ENCODE data around the gene SLC22A7. TPM values are rescaled to one million over a fixed set of nuclear protein-coding genes. Genes with fewer than 3 reads are reported as not detected.

Gene SLC22A7
- polyA plus RNA-seq, 1 donor from 2014 or later: 2.3 TPM

- H3K4me3 ChIP-seq (ENCODE audit: low read length): no peak overlapping the region
- no peaks in the 10 kb centered on the region for H3K79me2 ChIP-seq (replicated peaks; ENCODE audit: insufficient read depth, low read length)
- H3K27me3 ChIP-seq (ENCODE audit: insufficient read depth, low read depth, low read length): peaks cover 12% of the 10 kb centered on the region
- no peaks in the 10 kb centered on the region for H3F3A ChIP-seq (ENCODE audit: insufficient read depth, low read length, poor library complexity, severe bottlenecking)
- no peak overlapping the region for H3K9ac ChIP-seq (ENCODE audit: low read length)
- H2AFZ ChIP-seq (ENCODE audit: low read depth, low read length): no peak overlapping the region
- no peaks in the 10 kb centered on the region for H4K20me1 ChIP-seq (ENCODE audit: insufficient read depth)
- H3K9me3 ChIP-seq (ENCODE audit: low read length): no peaks in the 10 kb centered on the region
- H3K36me3 ChIP-seq (ENCODE audit: insufficient read depth, low read length): no peaks in the 10 kb centered on the region
- no peak overlapping the region for H3K27ac ChIP-seq (ENCODE audit: low read length)
- no peaks in the 10 kb centered on the region for H3K9me2 ChIP-seq (ENCODE audit: insufficient read depth, low read length)
- no peak for TF ChIP-seq TAF1 (IDR thresholded peaks at IDR 0.05; ENCODE audit: low read depth)
- H3K4me2 ChIP-seq (ENCODE audit: low read length): no peak overlapping the region
Measured at GRCh38 chr6:43304361-43304760, 6.3 kb downstream of the SLC22A7 start.

- Histone ChIP-seq H2AFZ (ENCODE audit: low read depth, low read length) (no peak overlapping the region), H3K9me2 (ENCODE audit: insufficient read depth, low read length) (no peaks in the 10 kb centered on the region), H3K36me3 (ENCODE audit: insufficient read depth, low read length) (no peaks in the 10 kb centered on the region), H3K9me3 (ENCODE audit: low read length) (no peaks in the 10 kb centered on the region), H3K9ac (ENCODE audit: low read length) (no peak overlapping the region), H3F3A (ENCODE audit: insufficient read depth, low read length, poor library complexity, severe bottlenecking) (no peaks in the 10 kb centered on the region), H3K4me2 (ENCODE audit: low read length) (no peak overlapping the region), H4K20me1 (ENCODE audit: insufficient read depth) (no peaks in the 10 kb centered on the region), H3K27me3 (ENCODE audit: insufficient read depth, low read depth, low read length) (peaks cover 12% of the 10 kb centered on the region), H3K27ac (ENCODE audit: low read length) (no peak overlapping the region), H3K79me2 (replicated peaks; ENCODE audit: insufficient read depth, low read length) (no peaks in the 10 kb centered on the region), H3K4me3 (ENCODE audit: low read length) (no peak overlapping the region)
- TF ChIP-seq CTCF (IDR thresholded peaks at IDR 0.05; ENCODE audit: poor library complexity, severe bottlenecking) (no peak), MXI1 (conservative IDR thresholded peaks at IDR 0.05; ENCODE audit: poor library complexity, severe bottlenecking) (no peak), RAD21 (conservative IDR thresholded peaks at IDR 0.05) (no peak), TAF1 (IDR thresholded peaks at IDR 0.05; ENCODE audit: low read depth) (no peak), EZH2 (IDR thresholded peaks at IDR 0.05; ENCODE audit: borderline replicate concordance, insufficient read depth, low read length, poor library complexity, severe bottlenecking) (no peak), EP300 (conservative IDR thresholded peaks at IDR 0.05; ENCODE audit: poor library complexity, severe bottlenecking) (no peak)
Measured at GRCh38 chr6:43304882-43305281, 6.8 kb downstream of the SLC22A7 start.

GRCh38 chr6:43306086-43306485, 8.0 kb downstream of the SLC22A7 start:
- Histone ChIP-seq H3K79me2 (replicated peaks; ENCODE audit: insufficient read depth, low read length) (no peaks in the 10 kb centered on the region), H2AFZ (ENCODE audit: low read depth, low read length) (no peak overlapping the region), H4K20me1 (ENCODE audit: insufficient read depth) (no peaks in the 10 kb centered on the region), H3K9me2 (ENCODE audit: insufficient read depth, low read length) (no peaks in the 10 kb centered on the region), H3F3A (ENCODE audit: insufficient read depth, low read length, poor library complexity, severe bottlenecking) (no peaks in the 10 kb centered on the region), H3K4me3 (ENCODE audit: low read length) (no peak overlapping the region), H3K36me3 (ENCODE audit: insufficient read depth, low read length) (no peaks in the 10 kb centered on the region), H3K27me3 (ENCODE audit: insufficient read depth, low read depth, low read length) (peaks cover 12% of the 10 kb centered on the region), H3K4me2 (ENCODE audit: low read length) (no peak overlapping the region), H3K27ac (ENCODE audit: low read length) (no peak overlapping the region), H3K9ac (ENCODE audit: low read length) (no peak overlapping the region), H3K9me3 (ENCODE audit: low read length) (no peaks in the 10 kb centered on the region)
- TF ChIP-seq CTCF (IDR thresholded peaks at IDR 0.05; ENCODE audit: poor library complexity, severe bottlenecking): no peak
- no peak for TF ChIP-seq POLR2AphosphoS5 (IDR thresholded peaks at IDR 0.05)
- TF ChIP-seq EP300 (conservative IDR thresholded peaks at IDR 0.05; ENCODE audit: poor library complexity, severe bottlenecking): no peak
- TF ChIP-seq TAF1 (IDR thresholded peaks at IDR 0.05; ENCODE audit: low read depth): no peak
- no peak for TF ChIP-seq SMC3 (conservative IDR thresholded peaks at IDR 0.05; ENCODE audit: poor library complexity)
- no peak for TF ChIP-seq REST (IDR thresholded peaks at IDR 0.05; ENCODE audit: borderline replicate concordance)
- TF ChIP-seq RAD21 (conservative IDR thresholded peaks at IDR 0.05): no peak
- TF ChIP-seq MXI1 (conservative IDR thresholded peaks at IDR 0.05; ENCODE audit: poor library complexity, severe bottlenecking): no peak
- no peak for TF ChIP-seq EZH2 (IDR thresholded peaks at IDR 0.05; ENCODE audit: borderline replicate concordance, insufficient read depth, low read length, poor library complexity, severe bottlenecking)

All from neural cell (in vitro differentiated cells).